ENCODE measurements around the gene FBXL19. TPM values are rescaled to one million over a fixed set of nuclear protein-coding genes. Genes with fewer than 3 reads are reported as not detected.

The FBXL19 gene
- total and polyA plus RNA-seq, 2 of the 13 experiments (the other 11 are each of a cell fraction or from before 2014, with no cell fraction given), result 6.0 to 13.7 TPM

- TF ChIP-seq ARID4A (CRISPR knock-in tag; IDR thresholded peaks at IDR 0.05; ENCODE audit: borderline replicate concordance) (peak; percentile 89), JDP2 (CRISPR knock-in tag; IDR thresholded peaks at IDR 0.05; ENCODE audit: borderline replicate concordance) (no peak), GABPA (IDR thresholded peaks at IDR 0.05; ENCODE audit: low read depth, low read length) (no peak), GABPA (CRISPR knock-in tag; IDR thresholded peaks at IDR 0.05; ENCODE audit: low read depth) (peak; percentile 70; the same call in 1 of the 2 replicates), ZNF770 (CRISPR knock-in tag; IDR thresholded peaks at IDR 0.05) (peak; percentile 82), ZNF800 (CRISPR knock-in tag; IDR thresholded peaks at IDR 0.05) (no peak), ZNF550 (CRISPR knock-in tag; IDR thresholded peaks at IDR 0.05; ENCODE audit: borderline replicate concordance) (no peak), ZNF34 (CRISPR knock-in tag; IDR thresholded peaks at IDR 0.05; ENCODE audit: borderline replicate concordance) (no peak), RNF2 (conservative IDR thresholded peaks at IDR 0.05; ENCODE audit: low read depth) (peak; percentile 79; the same call in 1 of the 2 replicates), EZH2 (conservative IDR thresholded peaks at IDR 0.05; ENCODE audit: low read depth, low read length) (no peak), ARNT (IDR thresholded peaks at IDR 0.05) (no peak), ZNF232 (CRISPR knock-in tag; IDR thresholded peaks at IDR 0.05; ENCODE audit: borderline replicate concordance) (peak; percentile 43; the same call in 1 of the 2 replicates), ZNF543 (CRISPR knock-in tag; IDR thresholded peaks at IDR 0.05) (no peak), TEF (CRISPR knock-in tag; IDR thresholded peaks at IDR 0.05) (no peak; the same call in 1 of the 2 replicates), PAF1 (CRISPR knock-in tag; IDR thresholded peaks at IDR 0.05) (no peak), TRIM24 (CRISPR knock-in tag; IDR thresholded peaks at IDR 0.05) (no peak), ZNF383 (CRISPR knock-in tag; IDR thresholded peaks at IDR 0.05; ENCODE audit: borderline replicate concordance) (no peak), SNAPC2 (CRISPR knock-in tag; IDR thresholded peaks at IDR 0.05) (0 out of 2 replicates have a peak, but pooled peaks have one; percentile 45), PHF8 (CRISPR knock-in tag; IDR thresholded peaks at IDR 0.05) (peak; percentile 60), ARHGAP35 (CRISPR knock-in tag; IDR thresholded peaks at IDR 0.05; ENCODE audit: borderline replicate concordance) (no peak; the same call in none of the 2 replicates), NR3C1 (CRISPR knock-in tag; IDR thresholded peaks at IDR 0.05) (no peak), U2AF2 (IDR thresholded peaks at IDR 0.05; ENCODE audit: low read depth, low read length) (peak; percentile 69; the same call in 1 of the 2 replicates)
Observed at GRCh38 chr16:30957456-30958174, 34.2 kb downstream of the FBXL19 start, which contains the start of gene SETD1A (continued).

Measured in HepG2 (cell line).